Tibial artery (tissue), 4 donors: Measurements from ENCODE around the gene TRIM3.

ENCODE experiments used
- DNase-seq, 2 donors: peaks; one replicate each; pipeline ENCODE4 v3.0.0-alpha.2; 2019
- H3K27ac ChIP-seq, 2 donors: fragments of 200-600 bp; sonication (generic) in 1 of 2; 1 replicate in 1 of 2; 2 replicates in 1 of 2; pipeline ENCODE4 v1.5.1; 2018 to 2019; ENCODE audit warnings: mild to moderate bottlenecking in 1 of 2
- H3K27me3 ChIP-seq, 2 donors: fragments of 200-600 bp; sonication (generic) in 1 of 2; one replicate each; pipeline versions ENCODE4 v1.5.1 to v1.6.0; 2016 to 2019
- H3K36me3 ChIP-seq, 3 donors: fragments of 200-600 bp; sonication (generic) in 2 of 3; one replicate each; pipeline ENCODE4 v1.5.1; 2016 to 2019; ENCODE audit warnings: mild to moderate bottlenecking in 2 of 3
- H3K4me1 ChIP-seq, 4 donors: fragments of 200-600 bp; sonication (generic) in 2 of 4; 1 replicate in 3 of 4; 2 replicates in 1 of 4; pipeline ENCODE4 v1.5.1; 2016 to 2019
- H3K4me3 ChIP-seq, 2 donors: fragments of 200-600 bp; sonication (generic) in 1 of 2; 1 replicate in 1 of 2; 2 replicates in 1 of 2; pipeline ENCODE4 v1.5.1; 2018 to 2019; ENCODE audit warnings: mild to moderate bottlenecking in 2 of 2
- H3K9me3 ChIP-seq, 3 donors: fragments of 200-600 bp; sonication (generic) in 1 of 3; one replicate each; pipeline ENCODE4 v1.5.1; 2016 to 2019
- intact Hi-C: fragments of 100-400 bp; cut with DNase I; formaldehyde crosslinking; loops from one replicate; pipeline ENCODE4 v1.15.0; 2023; ENCODE audit warnings: low total_unique reads
- TF ChIP-seq, protein P1 (sequence below), 2 experiments: fragments of 200-600 bp in 1 of 2; fragments of 450-650 bp in 1 of 2; IDR thresholded peaks; one replicate each; pipeline ENCODE4 v1.5.1; 2017 to 2019; ENCODE audit warnings: antibody characterized with exemption in 2 of 2, mild to moderate bottlenecking in 1 of 2, moderate library complexity in 1 of 2

TRIM3 gene

GRCh38 chr11:6406370-6406769, 67.4 kb downstream of the TRIM3 start:
- Histone ChIP-seq H3K36me3 (peaks cover 22 to 59% (median 33%) of the 10 kb centered on the region in 3 donors), H3K4me1 (peaks cover 0 to 11% (median 3%) of the 10 kb centered on the region in 4 donors)
- intact Hi-C loops: no loop called here

DNA sequence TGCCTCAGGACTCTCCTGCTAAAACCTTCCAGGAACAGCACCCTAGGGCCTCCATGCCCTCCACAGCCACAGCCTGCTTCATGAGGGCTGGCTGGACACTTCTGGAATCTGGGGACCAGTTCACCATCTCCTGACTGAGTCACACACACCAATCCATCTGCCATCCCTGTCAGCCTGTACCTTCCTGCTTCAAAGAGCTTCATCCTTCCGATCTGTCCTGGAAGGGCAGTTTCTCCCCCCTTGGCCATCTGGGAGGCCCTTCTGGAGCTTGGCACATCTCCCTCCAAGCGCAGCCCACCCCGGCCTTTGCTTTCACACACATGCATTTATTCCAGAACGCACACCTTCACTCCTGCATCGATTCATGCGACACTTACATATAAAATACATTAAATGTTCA, 67.9 kb downstream of the TRIM3 start:
- Histone ChIP-seq H3K4me3 (no peak overlapping the region), H3K27me3 (no peaks in the 10 kb centered on the region), H3K9me3 (no peaks in the 10 kb centered on the region), H3K27ac (no peak overlapping the region), H3K4me1 (peaks cover 0 to 11% (median 3%) of the 10 kb centered on the region in 4 donors), H3K36me3 (peaks cover 27 to 59% (median 33%) of the 10 kb centered on the region in 3 donors)
- no peak for DNase-seq
- TF ChIP-seq, protein P1, sequence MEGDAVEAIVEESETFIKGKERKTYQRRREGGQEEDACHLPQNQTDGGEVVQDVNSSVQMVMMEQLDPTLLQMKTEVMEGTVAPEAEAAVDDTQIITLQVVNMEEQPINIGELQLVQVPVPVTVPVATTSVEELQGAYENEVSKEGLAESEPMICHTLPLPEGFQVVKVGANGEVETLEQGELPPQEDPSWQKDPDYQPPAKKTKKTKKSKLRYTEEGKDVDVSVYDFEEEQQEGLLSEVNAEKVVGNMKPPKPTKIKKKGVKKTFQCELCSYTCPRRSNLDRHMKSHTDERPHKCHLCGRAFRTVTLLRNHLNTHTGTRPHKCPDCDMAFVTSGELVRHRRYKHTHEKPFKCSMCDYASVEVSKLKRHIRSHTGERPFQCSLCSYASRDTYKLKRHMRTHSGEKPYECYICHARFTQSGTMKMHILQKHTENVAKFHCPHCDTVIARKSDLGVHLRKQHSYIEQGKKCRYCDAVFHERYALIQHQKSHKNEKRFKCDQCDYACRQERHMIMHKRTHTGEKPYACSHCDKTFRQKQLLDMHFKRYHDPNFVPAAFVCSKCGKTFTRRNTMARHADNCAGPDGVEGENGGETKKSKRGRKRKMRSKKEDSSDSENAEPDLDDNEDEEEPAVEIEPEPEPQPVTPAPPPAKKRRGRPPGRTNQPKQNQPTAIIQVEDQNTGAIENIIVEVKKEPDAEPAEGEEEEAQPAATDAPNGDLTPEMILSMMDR (IDR thresholded peaks at IDR 0.05): no peak
- intact Hi-C loops: no loop called here

More at GRCh38 chr11:6406370-6406769, 67.4 kb downstream of the TRIM3 start:
- no peak overlapping the region for H3K4me3 ChIP-seq
- H3K27me3 ChIP-seq: no peaks in the 10 kb centered on the region
- no peak overlapping the region for H3K27ac ChIP-seq
- H3K9me3 ChIP-seq: no peaks in the 10 kb centered on the region
- DNase-seq: no peak
- TF ChIP-seq, protein P1 (IDR thresholded peaks at IDR 0.05): no peak

GRCh38 chr11:6405052-6405667, 68.6 kb downstream of the TRIM3 start:
- H3K27me3 ChIP-seq: no peaks in the 10 kb centered on the region
- TF ChIP-seq, protein P1 (IDR thresholded peaks at IDR 0.05): no peak
- intact Hi-C loops: no loop called here
- H3K27ac ChIP-seq: no peak overlapping the region
- H3K9me3 ChIP-seq: no peaks in the 10 kb centered on the region
- H3K4me1 ChIP-seq: peaks cover 0 to 11% (median 3%) of the 10 kb centered on the region in 4 donors
- peaks cover 30 to 59% (median 33%) of the 10 kb centered on the region in 3 donors for H3K36me3 ChIP-seq
- no peak for DNase-seq
- H3K4me3 ChIP-seq: no peak overlapping the region

GRCh38 chr11:6404342-6405051, 69.2 kb downstream of the TRIM3 start:
- Histone ChIP-seq H3K36me3 (peaks cover 24 to 59% (median 34%) of the 10 kb centered on the region in 3 donors), H3K9me3 (no peaks in the 10 kb centered on the region), H3K27ac (no peak overlapping the region), H3K4me1 (peaks cover 0 to 11% (median 3%) of the 10 kb centered on the region in 4 donors), H3K4me3 (no peak overlapping the region), H3K27me3 (no peaks in the 10 kb centered on the region)
- DNase-seq: no peak
- TF ChIP-seq, protein P1 (IDR thresholded peaks at IDR 0.05): no peak
- intact Hi-C loops: no loop called here

DNA sequence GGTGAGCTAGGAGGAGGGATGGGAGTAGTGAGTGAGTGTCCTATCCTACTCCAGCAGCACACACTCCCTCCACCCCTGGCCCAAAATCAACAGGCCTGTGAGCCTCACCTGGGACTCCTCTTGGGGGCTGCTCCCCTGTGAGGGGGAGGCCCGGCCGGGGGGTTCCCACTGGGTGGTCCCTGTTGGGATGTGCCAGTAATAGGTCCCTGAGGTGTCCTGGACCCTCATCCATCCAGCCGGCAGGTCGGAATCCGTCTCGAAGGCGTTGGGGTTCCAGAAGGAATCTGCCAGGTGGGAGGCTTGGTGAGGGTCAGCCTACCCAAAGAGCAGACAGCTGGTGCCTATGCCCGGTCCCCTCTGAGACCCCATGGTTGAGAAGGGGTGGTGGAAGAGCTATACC, 70.2 kb downstream of the TRIM3 start:
- Histone ChIP-seq H3K4me3 (no peak overlapping the region), H3K9me3 (no peaks in the 10 kb centered on the region), H3K4me1 (peaks cover 0 to 11% (median 3%) of the 10 kb centered on the region in 4 donors), H3K36me3 (peaks cover 23 to 59% (median 34%) of the 10 kb centered on the region in 3 donors), H3K27me3 (no peaks in the 10 kb centered on the region), H3K27ac (no peak overlapping the region)
- TF ChIP-seq, protein P1 (IDR thresholded peaks at IDR 0.05): no peak
- intact Hi-C loops: no loop called here
- no peak for DNase-seq
